ENCODE results near the gene PLCL2.
"Not testable (repeated sequence)": the region's sequence is repeated elsewhere in the genome, so short reads cannot be mapped to it uniquely, and the experiment has no call there.

PLCL2 gene

GRCh38 chr3:17088602-17089313 lies 204.0 kb downstream of the PLCL2 start:
- DNase-seq: peak; percentile 33

GRCh38 chr3:17089314-17089700 lies 204.6 kb downstream of the PLCL2 start:
- no peak for DNase-seq

GRCh38 chr3:17090280-17090983 lies 205.7 kb downstream of the PLCL2 start:
- no peak for DNase-seq

GRCh38 chr3:17091910-17092582 lies 207.3 kb downstream of the PLCL2 start:
- no peak for DNase-seq

GRCh38 chr3:17092583-17092933 lies 207.8 kb downstream of the PLCL2 start:
- DNase-seq: no peak

GRCh38 chr3:17094551-17094950 lies 209.8 kb downstream of the PLCL2 start:
- DNase-seq: no peak

- DNase-seq: no peak
Observed at GRCh38 chr3:17103579-17103978, 218.8 kb downstream of the PLCL2 start.

- DNase-seq: not testable (repeated sequence)
Observed at GRCh38 chr3:17106801-17107200, 222.0 kb downstream of the PLCL2 start.

- no peak for DNase-seq
Observed at GRCh38 chr3:17110660-17111396, 226.1 kb downstream of the PLCL2 start.

GRCh38 chr3:17111586-17111985 lies 226.8 kb downstream of the PLCL2 start:
- DNase-seq: no peak

- DNase-seq: no peak
Observed at GRCh38 chr3:17115186-17115585, 230.4 kb downstream of the PLCL2 start.

- DNase-seq: no peak
Observed at GRCh38 chr3:17116007-17116600, 231.3 kb downstream of the PLCL2 start.

- DNase-seq: no peak
Observed at GRCh38 chr3:17118771-17119170, 234.0 kb downstream of the PLCL2 start.

- no peak for DNase-seq
Observed at GRCh38 chr3:17119201-17120072, 234.7 kb downstream of the PLCL2 start.

- DNase-seq: no peak
Observed at GRCh38 chr3:17120115-17120514, 235.4 kb downstream of the PLCL2 start.

- no peak for DNase-seq
Observed at GRCh38 chr3:17121336-17121735, 236.6 kb downstream of the PLCL2 start.

- no peak for DNase-seq
Observed at GRCh38 chr3:17122758-17123157, 238.0 kb downstream of the PLCL2 start.

- DNase-seq: no peak
Observed at GRCh38 chr3:17125738-17126442, 241.1 kb downstream of the PLCL2 start.

- DNase-seq: not testable (repeated sequence)
Observed at GRCh38 chr3:17128671-17129070, 243.9 kb downstream of the PLCL2 start.

- DNase-seq: no peak
Observed at GRCh38 chr3:17129556-17129955, 244.8 kb downstream of the PLCL2 start.

- DNase-seq: no peak
Observed at GRCh38 chr3:17130956-17131355, 246.2 kb downstream of the PLCL2 start.

All from activated CD4-positive, alpha-beta T cell treated with anti-CD3 and anti-CD28 coated beads, Interleukin-2, Interleukin-6, amounts not matched to agents 100 ng/mL and 50 ng/mL, durations not matched to agents 16 hours and 8 hours (primary cell).